Measurements from ENCODE around the gene LBX1.

DNA sequence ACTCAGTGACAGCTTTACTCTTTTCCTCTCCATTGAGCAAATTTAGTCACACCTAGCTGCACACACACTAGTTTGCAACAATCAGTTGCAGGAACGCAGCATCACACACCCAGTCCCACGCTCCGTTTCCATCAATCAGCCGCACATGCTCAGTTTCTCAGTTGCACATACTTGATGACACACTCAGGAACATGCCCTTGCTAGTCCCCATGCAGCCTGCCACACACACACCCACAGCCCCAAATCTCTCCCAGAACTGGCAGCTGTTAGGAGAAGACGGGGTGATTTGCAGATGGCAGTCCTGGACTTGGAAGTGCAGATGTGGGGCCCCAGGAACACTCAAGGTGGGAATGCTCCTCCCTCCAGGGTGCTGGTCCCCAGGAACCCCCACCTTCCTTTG, 7.7 kb downstream of the LBX1 start:
- TF ChIP-seq, protein P1, sequence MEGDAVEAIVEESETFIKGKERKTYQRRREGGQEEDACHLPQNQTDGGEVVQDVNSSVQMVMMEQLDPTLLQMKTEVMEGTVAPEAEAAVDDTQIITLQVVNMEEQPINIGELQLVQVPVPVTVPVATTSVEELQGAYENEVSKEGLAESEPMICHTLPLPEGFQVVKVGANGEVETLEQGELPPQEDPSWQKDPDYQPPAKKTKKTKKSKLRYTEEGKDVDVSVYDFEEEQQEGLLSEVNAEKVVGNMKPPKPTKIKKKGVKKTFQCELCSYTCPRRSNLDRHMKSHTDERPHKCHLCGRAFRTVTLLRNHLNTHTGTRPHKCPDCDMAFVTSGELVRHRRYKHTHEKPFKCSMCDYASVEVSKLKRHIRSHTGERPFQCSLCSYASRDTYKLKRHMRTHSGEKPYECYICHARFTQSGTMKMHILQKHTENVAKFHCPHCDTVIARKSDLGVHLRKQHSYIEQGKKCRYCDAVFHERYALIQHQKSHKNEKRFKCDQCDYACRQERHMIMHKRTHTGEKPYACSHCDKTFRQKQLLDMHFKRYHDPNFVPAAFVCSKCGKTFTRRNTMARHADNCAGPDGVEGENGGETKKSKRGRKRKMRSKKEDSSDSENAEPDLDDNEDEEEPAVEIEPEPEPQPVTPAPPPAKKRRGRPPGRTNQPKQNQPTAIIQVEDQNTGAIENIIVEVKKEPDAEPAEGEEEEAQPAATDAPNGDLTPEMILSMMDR (IDR thresholded peaks at IDR 0.05), result no peak
- TF ChIP-seq POLR2A (IDR thresholded peaks at IDR 0.05), result no peak

Measured in sigmoid colon (tissue), 3 donors.